K562 (cell line): ENCODE data around the gene EPX. TPM values are rescaled to one million over a fixed set of nuclear protein-coding genes. Genes with fewer than 3 reads are reported as not detected.

ENCODE experiments used
- EP400 ChIP-seq: fragments of 450-650 bp; IDR thresholded peaks from 2 replicates; pipeline ENCODE4 v1.6.1; 2017; ENCODE audit warnings: antibody characterized with exemption, mild to moderate bottlenecking, moderate library complexity
- HMG20A ChIP-seq: fragments of 450-650 bp; formaldehyde crosslinking; conservative IDR thresholded peaks from 2 replicates; pipeline ENCODE4 v1.4.0; 2020; ENCODE audit warnings: mild to moderate bottlenecking, mixed read lengths
- HMG20B ChIP-seq: fragments of 250-450 bp; sonication (Bioruptor Pico); IDR thresholded peaks from 2 replicates; pipeline ENCODE4 v1.5.0; 2021; ENCODE audit warnings: mild to moderate bottlenecking
- IFI16 ChIP-seq: fragments of 250-450 bp; sonication (Bioruptor Pico); IDR thresholded peaks from 2 replicates; pipeline ENCODE4 v2.1.2; 2022; ENCODE audit warnings: mild to moderate bottlenecking, inconsistent platforms
- KHSRP ChIP-seq: fragments of 450-650 bp; IDR thresholded peaks from 2 replicates; pipeline ENCODE4 v1.6.1; 2017
- KLF16 ChIP-seq: IDR thresholded peaks from 2 replicates; pipeline ENCODE4 v1.6.1; 2016; ENCODE audit warnings: antibody characterized with exemption
- NRF1 ChIP-seq, 2 experiments: fragments of 450-650 bp; IDR thresholded peaks in 1 of 2; conservative IDR thresholded peaks in 1 of 2; 2 replicates each; pipeline ENCODE4 v1.6.1; 2014; ENCODE audit warnings: mild to moderate bottlenecking in 2 of 2
- POU5F1 ChIP-seq: fragments of 150-350 bp; IDR thresholded peaks from 2 replicates; pipeline ENCODE4 v1.6.1; 2014; ENCODE audit warnings: borderline replicate concordance, low read length, low read depth, mild to moderate bottlenecking; ENCODE audit not compliant: partially characterized antibody
- PRMT5 ChIP-seq: sonication (generic); formaldehyde crosslinking; IDR thresholded peaks from 2 replicates; pipeline ENCODE4 v1.5.0; 2020; ENCODE audit warnings: missing genetic modification reagents
- RAD51 ChIP-seq: fragments of 450-650 bp; IDR thresholded peaks from 2 replicates; pipeline ENCODE4 v1.7.1; 2016; ENCODE audit warnings: low read depth, mild to moderate bottlenecking, borderline replicate concordance
- TEAD1 ChIP-seq, 2 experiments: fragments of 450-650 bp in 1 of 2; sonication (generic) in 1 of 2; formaldehyde crosslinking; IDR thresholded peaks; 2 replicates each; pipeline versions ENCODE4 v1.4.0 to v1.8.0; 2020 to 2022; ENCODE audit warnings: mild to moderate bottlenecking in 2 of 2, missing genetic modification reagents in 1 of 2
- U2AF2 ChIP-seq: fragments of 200-400 bp; formaldehyde crosslinking; optimal IDR thresholded peaks from 2 replicates; pipeline ENCODE3; 2017; ENCODE audit warnings: low read depth, mild to moderate bottlenecking, low read length
- ZEB2 ChIP-seq: fragments of 450-650 bp; IDR thresholded peaks from 2 replicates; pipeline ENCODE4 v1.6.1; 2016
- ZFP1 ChIP-seq: fragments of 450-650 bp; formaldehyde crosslinking; IDR thresholded peaks from 2 replicates; pipeline ENCODE4 v1.4.0; 2020; ENCODE audit warnings: mild to moderate bottlenecking, mixed read lengths
- ZNF253 ChIP-seq: fragments of 250-450 bp; sonication (Bioruptor Pico); conservative IDR thresholded peaks from 2 replicates; pipeline ENCODE4 v1.6.1; 2021; ENCODE audit warnings: mild to moderate bottlenecking
- polyA plus RNA-seq, 8 experiments: library from polyadenylated mRNA; depleted of rRNA in 4 of 8; stranded (reverse) in 5 of 8; unstranded in 3 of 8; fragments of >200 nt; fragmentation: Nextera tagmentation in 2 of 8; fragmentation: Illumina TruSeq in 1 of 8; extraction: Ambion mirVana in 2 of 8; extraction: Trizol in 1 of 8; gene quantifications; 2 replicates each; pipeline versions ENCODE4 v1.2.1 to v1.2.3, GENCODE V29; 2011 to 2014; ENCODE audit warnings: inconsistent platforms in 1 of 8, missing spikeins in 1 of 8
- total RNA-seq, 7 experiments: library from RNA; depleted of rRNA in 6 of 7; stranded (reverse); fragments of >200 nt in 6 of 7; fragmentation: Illumina TruSeq in 2 of 7; extraction: Trizol in 2 of 7; gene quantifications; 2 replicates each; pipeline versions ENCODE4 v1.2.1 to v1.2.3, GENCODE V29; 2011 to 2021; ENCODE audit warnings: low replicate concordance in 1 of 7
- TF ChIP-seq, protein P1 (sequence below): fragments of 450-650 bp; formaldehyde crosslinking; IDR thresholded peaks from 2 replicates; pipeline ENCODE4 v1.4.0; 2022; ENCODE audit warnings: missing genetic modification characterization
- TF ChIP-seq, protein P2 (sequence below): sonication (generic); formaldehyde crosslinking; IDR thresholded peaks from 2 replicates; pipeline ENCODE4 v1.8.1; 2023; ENCODE audit warnings: missing genetic modification reagents, mild to moderate bottlenecking, borderline replicate concordance
- TF ChIP-seq, protein P3 (sequence below): fragments of 250-450 bp; sonication (Bioruptor Pico); IDR thresholded peaks from 2 replicates; pipeline ENCODE4 v1.9.0; 2021; ENCODE audit warnings: mild to moderate bottlenecking, inconsistent platforms
- TF ChIP-seq, protein P4 (sequence below): sonication (generic); formaldehyde crosslinking; IDR thresholded peaks from 2 replicates; pipeline ENCODE4 v1.8.0; 2022; ENCODE audit warnings: missing genetic modification reagents, mild to moderate bottlenecking, moderate library complexity, borderline replicate concordance

Gene EPX
- total and polyA plus RNA-seq, 9 of the 15 experiments (the other 6 are each of a cell fraction or from before 2014, with no cell fraction given): 0.07 to 0.33 (median 0.19) TPM; not detected in 3

DNA sequence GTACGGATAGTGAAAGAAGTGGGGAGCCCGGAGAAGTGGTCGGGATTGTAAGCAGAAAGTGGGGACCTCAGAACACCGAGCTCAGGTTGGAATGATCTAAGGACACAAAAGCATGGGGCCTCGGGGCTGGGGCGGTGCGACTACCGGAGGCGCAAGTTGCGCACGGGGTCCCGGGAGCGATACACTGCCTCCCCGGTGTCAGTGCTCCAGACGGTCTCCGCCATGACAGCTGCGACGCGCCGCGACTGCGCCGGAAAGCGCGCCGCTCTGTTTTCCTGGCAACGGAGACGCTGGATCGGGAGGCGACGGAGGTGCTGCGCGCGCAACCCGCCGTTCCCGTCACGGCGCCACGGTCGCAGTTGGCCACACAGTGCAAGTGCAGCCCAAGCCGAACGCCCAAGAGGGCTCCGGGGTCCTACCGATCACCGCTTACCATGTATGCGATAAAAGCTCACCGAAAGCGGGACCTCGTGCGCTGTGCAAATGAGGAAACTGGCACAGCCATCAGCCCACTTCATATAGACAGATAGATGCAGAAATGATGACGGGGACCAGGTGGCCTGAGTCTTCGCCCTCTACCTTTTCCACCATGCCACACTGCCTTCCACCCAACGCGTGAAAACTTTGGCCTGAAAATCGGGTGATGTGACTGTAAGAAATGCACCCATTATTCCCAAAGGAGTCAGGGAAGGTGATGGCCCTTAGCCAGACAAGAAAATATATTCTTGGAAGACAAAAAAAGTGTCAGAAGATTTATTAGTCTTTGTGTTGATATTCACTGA is 26.7 kb downstream of the EPX start, which contains the start of gene MKS1 (continued):
- TF ChIP-seq, protein P1, sequence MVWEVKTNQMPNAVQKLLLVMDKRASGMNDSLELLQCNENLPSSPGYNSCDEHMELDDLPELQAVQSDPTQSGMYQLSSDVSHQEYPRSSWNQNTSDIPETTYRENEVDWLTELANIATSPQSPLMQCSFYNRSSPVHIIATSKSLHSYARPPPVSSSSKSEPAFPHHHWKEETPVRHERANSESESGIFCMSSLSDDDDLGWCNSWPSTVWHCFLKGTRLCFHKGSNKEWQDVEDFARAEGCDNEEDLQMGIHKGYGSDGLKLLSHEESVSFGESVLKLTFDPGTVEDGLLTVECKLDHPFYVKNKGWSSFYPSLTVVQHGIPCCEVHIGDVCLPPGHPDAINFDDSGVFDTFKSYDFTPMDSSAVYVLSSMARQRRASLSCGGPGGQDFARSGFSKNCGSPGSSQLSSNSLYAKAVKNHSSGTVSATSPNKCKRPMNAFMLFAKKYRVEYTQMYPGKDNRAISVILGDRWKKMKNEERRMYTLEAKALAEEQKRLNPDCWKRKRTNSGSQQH: 0 out of 2 replicates have a peak, but pooled peaks have one; percentile 39
- TF ChIP-seq ZNF253 (CRISPR knock-in tag): no peak
- no peak for TF ChIP-seq U2AF2
- no peak for TF ChIP-seq ZFP1 (CRISPR knock-in tag)
- TF ChIP-seq PRMT5 (CRISPR knock-in tag): no peak
- TF ChIP-seq RAD51: no peak
- no peak for TF ChIP-seq IFI16 (CRISPR knock-in tag)
- TF ChIP-seq HMG20B (CRISPR knock-in tag): no peak
- TF ChIP-seq HMG20A (CRISPR knock-in tag): no peak
- TF ChIP-seq NRF1 (conservative IDR thresholded peaks at IDR 0.05 in 1 of 2, IDR thresholded peaks at IDR 0.05 in 1 of 2): peak; percentile 94 to 95
- TF ChIP-seq, protein P2, sequence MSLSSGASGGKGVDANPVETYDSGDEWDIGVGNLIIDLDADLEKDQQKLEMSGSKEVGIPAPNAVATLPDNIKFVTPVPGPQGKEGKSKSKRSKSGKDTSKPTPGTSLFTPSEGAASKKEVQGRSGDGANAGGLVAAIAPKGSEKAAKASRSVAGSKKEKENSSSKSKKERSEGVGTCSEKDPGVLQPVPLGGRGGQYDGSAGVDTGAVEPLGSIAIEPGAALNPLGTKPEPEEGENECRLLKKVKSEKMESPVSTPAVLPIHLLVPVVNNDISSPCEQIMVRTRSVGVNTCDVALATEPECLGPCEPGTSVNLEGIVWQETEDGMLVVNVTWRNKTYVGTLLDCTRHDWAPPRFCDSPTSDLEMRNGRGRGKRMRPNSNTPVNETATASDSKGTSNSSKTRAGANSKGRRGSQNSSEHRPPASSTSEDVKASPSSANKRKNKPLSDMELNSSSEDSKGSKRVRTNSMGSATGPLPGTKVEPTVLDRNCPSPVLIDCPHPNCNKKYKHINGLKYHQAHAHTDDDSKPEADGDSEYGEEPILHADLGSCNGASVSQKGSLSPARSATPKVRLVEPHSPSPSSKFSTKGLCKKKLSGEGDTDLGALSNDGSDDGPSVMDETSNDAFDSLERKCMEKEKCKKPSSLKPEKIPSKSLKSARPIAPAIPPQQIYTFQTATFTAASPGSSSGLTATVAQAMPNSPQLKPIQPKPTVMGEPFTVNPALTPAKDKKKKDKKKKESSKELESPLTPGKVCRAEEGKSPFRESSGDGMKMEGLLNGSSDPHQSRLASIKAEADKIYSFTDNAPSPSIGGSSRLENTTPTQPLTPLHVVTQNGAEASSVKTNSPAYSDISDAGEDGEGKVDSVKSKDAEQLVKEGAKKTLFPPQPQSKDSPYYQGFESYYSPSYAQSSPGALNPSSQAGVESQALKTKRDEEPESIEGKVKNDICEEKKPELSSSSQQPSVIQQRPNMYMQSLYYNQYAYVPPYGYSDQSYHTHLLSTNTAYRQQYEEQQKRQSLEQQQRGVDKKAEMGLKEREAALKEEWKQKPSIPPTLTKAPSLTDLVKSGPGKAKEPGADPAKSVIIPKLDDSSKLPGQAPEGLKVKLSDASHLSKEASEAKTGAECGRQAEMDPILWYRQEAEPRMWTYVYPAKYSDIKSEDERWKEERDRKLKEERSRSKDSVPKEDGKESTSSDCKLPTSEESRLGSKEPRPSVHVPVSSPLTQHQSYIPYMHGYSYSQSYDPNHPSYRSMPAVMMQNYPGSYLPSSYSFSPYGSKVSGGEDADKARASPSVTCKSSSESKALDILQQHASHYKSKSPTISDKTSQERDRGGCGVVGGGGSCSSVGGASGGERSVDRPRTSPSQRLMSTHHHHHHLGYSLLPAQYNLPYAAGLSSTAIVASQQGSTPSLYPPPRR: no peak
- TF ChIP-seq ZEB2: no peak
- TF ChIP-seq, protein P3, sequence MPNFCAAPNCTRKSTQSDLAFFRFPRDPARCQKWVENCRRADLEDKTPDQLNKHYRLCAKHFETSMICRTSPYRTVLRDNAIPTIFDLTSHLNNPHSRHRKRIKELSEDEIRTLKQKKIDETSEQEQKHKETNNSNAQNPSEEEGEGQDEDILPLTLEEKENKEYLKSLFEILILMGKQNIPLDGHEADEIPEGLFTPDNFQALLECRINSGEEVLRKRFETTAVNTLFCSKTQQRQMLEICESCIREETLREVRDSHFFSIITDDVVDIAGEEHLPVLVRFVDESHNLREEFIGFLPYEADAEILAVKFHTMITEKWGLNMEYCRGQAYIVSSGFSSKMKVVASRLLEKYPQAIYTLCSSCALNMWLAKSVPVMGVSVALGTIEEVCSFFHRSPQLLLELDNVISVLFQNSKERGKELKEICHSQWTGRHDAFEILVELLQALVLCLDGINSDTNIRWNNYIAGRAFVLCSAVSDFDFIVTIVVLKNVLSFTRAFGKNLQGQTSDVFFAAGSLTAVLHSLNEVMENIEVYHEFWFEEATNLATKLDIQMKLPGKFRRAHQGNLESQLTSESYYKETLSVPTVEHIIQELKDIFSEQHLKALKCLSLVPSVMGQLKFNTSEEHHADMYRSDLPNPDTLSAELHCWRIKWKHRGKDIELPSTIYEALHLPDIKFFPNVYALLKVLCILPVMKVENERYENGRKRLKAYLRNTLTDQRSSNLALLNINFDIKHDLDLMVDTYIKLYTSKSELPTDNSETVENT (CRISPR knock-in tag): 0 out of 2 replicates have a peak, but pooled peaks have one; percentile 40
- TF ChIP-seq EP400: peak; percentile 68
- TF ChIP-seq, protein P4, sequence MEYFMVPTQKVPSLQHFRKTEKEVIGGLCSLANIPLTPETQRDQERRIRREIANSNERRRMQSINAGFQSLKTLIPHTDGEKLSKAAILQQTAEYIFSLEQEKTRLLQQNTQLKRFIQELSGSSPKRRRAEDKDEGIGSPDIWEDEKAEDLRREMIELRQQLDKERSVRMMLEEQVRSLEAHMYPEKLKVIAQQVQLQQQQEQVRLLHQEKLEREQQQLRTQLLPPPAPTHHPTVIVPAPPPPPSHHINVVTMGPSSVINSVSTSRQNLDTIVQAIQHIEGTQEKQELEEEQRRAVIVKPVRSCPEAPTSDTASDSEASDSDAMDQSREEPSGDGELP: peak; percentile 94
- no peak for TF ChIP-seq KLF16
- TF ChIP-seq KHSRP: no peak
- TF ChIP-seq POU5F1: no peak
- no peak; a peak in 1 of 4 replicates for TF ChIP-seq TEAD1 (CRISPR knock-in tag; IDR thresholded peaks at IDR 0.05)
